ENCODE measurements around the gene CD58. TPM values are rescaled to one million over a fixed set of nuclear protein-coding genes. Genes with fewer than 3 reads are reported as not detected.

Gene CD58
- total RNA-seq, 1 donor from 2014 or later: 19.6 TPM

DNA sequence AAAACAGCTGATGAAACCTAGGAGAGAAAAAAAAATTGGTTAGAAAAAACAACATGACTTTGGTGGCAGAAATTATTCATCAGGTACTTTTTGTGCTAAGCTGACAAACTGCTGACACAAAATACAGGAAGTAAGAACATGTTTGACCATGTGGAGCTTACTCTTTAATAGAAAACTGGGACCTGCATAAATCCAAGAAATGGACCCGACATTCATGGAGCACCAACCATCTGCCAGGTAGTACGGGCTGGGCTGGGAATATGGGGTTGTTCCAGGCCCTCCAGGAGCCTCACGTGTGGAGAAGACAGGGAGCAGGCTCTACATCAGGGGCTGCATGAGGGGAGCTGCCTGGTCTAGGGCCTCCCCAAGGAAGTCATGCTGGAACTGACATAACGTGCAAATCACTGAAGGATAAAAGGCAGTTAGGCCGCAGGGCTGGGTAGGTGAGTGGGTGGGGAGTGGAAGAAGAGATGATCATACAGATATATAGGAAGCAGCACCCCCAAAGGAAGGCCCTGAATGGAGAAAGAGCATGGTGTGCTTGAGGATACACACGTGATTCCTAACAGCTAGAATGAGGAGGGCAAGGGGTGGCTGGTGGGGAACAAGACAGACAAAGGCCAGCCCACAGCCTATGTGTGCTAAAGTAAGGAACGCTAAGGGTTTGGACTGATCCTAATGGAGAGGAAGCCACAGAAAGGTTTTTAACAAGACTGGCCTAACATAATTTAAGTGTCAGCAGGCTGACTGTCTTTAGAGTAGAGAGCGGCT, 26.1 kb downstream of the CD58 start:
- peak in 1 of 2 donors; percentile 41 for DNase-seq (ENCODE audit: low read depth in 2 of 2)

DNA sequence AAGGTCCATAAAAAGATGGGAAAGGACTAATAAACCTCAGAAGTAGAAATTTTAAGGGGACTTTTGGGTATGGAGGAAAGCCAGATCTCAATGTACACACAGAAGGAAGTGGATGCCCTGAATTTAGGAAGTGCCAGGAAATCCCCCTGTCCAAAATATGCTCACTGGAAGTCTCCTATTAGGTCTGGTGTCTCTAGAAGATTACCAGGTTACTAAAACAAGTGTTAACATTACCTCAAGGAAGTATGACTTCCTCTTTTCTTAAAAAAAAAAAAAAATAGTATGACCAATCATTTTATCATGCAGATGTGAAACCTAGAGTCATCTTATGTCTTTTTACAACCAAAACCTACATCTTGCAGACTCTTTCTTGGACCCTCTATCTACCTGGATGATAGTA, 30.7 kb downstream of the CD58 start:
- DNase-seq (ENCODE audit: low read depth in 2 of 2): no peak

DNA sequence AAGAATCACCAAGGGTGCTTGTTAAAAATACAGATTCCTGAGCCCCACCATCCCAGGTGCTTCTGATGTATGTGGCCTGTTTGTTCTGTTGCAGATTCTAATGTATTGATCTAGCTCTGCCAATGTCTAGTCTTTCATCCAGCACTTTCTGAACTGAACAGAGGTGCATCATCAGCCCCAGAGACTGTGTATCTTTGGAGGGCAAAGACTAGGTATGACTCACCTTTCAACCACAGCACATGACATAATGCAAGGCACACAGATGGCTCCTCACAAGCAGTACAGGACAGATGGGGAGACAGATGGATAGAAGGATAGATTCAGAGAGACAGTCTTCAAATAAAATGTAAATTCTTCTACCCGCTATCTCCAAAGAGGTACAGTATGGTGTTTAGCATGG, 32.3 kb downstream of the CD58 start:
- DNase-seq (ENCODE audit: low read depth in 2 of 2): no peak

DNA sequence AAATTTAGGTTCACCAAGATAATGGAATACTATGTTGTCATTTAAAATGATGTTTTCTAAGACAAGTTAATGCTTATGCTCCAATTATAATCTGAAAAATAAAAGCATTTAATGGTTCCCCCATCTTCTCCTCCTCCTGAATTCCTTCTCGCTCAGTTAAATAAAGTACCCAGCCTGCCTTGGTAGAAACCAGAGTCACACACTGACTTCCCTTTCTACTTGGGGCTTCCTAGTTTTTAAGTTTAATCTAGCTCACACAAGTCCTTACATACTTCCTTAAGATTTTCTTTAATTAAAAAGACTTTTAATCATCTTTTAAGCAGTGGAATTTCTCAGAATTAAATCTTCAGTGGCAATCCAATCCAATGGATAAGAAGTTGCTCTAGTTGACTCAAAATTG, 32.9 kb downstream of the CD58 start:
- no peak for DNase-seq (ENCODE audit: low read depth in 2 of 2)

DNA sequence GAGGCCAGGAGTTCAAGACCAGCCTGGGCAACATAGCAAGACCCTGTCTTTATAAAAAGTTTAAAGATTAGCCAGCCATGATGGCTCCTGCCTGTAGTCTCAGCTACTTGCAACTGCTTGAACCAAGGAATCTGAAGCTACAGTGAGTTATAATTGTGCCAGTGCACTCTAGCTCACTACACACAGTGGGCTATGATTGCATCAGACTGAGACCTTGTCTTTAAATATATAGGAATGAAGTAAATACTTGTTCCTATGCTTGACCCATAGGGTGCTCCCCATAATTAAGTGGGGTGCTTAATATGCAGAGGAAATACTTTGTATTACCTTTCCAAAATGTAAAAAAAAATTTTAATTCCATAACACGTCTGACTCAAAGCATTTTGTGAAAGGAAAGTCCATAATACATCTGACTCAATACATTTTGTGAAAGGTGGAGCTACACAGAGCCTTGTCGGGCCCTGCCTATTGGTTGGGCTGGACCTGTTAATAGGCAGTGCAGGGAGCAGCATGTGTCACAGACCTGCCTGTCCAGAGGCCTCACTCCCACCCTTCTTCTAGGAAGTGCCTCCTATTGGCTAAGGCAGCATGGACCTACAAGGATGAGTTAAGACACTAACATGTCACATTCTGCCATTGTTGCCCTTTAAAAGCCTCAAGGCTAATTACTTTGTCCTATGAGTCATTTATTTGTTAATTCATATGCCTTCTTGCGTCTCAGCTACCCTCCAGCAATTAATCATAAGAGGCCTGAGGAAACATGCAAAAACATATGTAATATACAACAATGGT, 33.6 kb downstream of the CD58 start:
- no peak for DNase-seq (ENCODE audit: low read depth in 2 of 2)

DNA sequence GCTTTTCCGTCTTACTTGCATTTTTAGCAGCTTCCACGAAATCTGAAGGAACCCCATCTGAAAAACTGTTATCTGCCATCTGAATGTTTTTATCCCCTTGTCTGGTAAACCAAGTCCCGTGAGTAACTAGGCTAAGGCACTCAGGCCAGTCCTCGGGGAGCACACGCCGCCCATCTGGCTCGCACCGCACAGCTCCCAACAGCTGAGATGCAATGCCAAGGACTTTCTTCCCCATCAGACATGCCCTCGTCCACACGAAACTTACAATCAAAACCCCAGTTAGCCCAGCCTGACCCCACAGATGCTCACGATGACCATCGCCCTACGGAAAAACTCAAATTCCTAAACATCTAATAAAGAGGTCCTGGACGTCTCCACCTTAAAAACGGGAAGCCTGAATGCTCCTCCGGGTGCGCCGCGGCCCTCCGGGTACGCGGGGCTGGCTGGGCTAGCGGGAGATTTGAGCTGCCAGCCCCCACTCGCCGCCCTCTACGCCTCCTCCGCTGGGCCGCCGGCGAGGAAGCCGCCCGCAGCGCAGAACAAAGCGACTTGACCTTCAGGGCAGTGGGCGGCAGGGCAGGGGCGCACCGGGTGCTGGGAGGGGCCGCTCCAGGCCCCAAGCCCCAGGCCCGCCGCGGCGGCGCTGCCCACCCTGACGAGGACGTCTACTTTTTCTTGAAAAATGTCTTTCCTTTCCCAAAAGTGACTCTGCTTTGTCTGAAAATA, 36.6 kb downstream of the CD58 start:
- no peak for DNase-seq (ENCODE audit: low read depth in 2 of 2)

DNA sequence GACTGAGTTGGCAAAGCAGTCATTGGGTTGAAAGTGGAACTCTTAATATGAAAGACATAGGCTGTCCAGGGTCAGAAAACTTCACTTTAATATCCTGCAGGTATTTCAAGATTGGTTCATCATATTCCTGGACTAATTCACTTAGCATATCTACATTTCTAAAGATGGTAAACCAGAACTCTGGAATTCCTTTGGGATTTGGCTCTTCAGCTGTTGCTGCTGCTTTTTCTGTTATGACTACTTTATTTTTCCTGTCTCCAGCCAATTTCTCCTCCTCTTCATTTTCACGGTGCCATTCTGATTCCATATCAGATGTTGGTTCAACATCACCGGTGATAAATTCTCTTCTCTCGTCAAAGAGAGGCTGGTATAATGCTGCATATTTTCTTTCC, 37.4 kb downstream of the CD58 start:
- no peak for DNase-seq (ENCODE audit: low read depth in 2 of 2)

DNA sequence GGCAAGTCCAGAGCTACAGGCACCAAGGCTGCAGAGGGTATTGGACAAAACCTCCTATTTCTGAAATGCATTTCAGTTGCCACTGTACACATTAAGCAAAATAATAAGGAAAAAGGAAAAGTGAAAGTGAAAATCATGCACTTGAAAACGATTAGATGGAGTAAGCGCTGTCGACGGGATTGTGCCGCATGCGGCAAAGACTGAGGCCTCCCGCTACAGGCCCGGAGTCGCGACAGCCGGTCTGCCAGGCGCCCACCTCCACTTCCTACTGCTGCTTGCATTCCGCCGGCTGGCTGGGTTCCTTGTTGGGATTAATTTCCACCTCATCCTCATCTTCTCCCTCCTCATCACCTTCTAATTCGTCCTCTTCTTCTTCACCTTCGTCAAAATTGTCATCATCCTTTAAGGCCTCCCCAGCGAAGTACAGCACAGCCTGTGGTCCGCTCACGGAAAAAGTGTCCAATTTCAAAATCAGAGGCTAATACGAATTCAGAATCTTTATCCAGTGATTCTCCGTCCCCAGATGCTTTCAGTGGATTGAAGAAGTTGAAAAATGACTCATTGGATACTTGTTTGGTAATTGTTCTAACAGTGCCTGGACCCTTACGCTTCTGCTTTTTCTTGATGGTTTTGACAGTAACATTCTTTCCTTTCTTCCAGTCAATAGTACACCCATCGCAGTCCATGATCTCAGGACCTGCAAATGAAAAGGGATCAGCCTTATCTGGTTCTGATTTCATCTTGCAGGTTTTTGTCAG, 38.0 kb downstream of the CD58 start:
- DNase-seq (ENCODE audit: low read depth in 2 of 2): no peak

DNA sequence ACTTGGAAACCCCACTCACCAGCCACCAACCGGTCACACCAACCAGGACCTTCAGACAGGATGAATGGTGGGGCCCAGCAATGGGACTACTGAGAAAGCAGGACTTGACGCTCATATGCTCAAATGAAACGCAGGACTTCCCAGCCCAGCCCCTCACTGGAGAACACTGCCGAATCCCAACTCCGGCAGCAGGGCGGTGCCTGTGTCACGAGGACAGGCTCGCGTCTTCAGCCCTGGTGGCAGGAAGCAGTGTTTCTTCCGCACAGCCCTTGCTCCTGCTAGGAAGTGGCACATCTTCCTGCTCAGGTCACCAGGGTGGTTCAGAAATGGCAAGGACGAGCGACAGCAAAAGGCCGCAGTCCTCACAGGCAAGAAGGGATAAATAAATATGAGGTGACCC, 38.9 kb downstream of the CD58 start:
- no peak for DNase-seq (ENCODE audit: low read depth in 2 of 2)

DNA sequence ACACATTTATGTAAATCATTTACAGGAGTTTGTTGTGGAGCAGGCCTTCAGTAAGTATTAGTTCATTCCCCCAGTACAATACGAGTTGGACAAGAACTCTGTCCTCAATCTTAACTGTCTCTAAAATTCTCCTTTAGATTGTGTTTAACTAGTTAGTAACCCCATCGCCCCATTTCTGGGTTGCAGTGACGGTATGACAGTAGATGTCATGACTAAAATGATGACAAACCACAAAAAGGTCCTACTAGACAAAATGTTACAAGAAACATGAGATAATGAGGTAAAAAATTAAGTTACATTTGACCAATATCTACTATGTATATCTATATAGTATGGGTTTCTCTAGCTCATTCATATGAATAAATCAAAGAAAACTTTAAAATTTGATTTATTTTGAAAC, 41.1 kb downstream of the CD58 start:
- no peak for DNase-seq (ENCODE audit: low read depth in 2 of 2)

DNA sequence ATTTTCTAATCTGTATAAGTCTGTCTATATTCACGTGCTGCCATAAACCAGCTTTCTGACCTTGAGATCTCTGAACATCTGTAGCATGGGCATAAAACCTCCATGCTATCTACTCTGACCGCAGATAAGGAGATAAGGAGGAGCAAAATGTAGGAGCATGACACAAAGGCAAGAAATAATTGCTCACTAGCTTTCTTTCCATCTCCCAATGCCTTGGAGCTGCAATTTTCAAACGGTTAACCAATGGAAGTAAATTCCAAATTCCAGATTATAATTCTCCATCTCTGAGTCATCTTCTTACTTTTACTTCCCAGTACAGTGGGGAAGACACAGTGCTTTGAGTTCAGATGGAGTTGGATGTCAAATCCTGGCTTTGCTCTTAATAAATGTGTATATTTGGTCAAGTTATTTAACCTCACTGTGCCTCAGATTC, 41.6 kb downstream of the CD58 start:
- DNase-seq (ENCODE audit: low read depth in 2 of 2): no peak

DNA sequence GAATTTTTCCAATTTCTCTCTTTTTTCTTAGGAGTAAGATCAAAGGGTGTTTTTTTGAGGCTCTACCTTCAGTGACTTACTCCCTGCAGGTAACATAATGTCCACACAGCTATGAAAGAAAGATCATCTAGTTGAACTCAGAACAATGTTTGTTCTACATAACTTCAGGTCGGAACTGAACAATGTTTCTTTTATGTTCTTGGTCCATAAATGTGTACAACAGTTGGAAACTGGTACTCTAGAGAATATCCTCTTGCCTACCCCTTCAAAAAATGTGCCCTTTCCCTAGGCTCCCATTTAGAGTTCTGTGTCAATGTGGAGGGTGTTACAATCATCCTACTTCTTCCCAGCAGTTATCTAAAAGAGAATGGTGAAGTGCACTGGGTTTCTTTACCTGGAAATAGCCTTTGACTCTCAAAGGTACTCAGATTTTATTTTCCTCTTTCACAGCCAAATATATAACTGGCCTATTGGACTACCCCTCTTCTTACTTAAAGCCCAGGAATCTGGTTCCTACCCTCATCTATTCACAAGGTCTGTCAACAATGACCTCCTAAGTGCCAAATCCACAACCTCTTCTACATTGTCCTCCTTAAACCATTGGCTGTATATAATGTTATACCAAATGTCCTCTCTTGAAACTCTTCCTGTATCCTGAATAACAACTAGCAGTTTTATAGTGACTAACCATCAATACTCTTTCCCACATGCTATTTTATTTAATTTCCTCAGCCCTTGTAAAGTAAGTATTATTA, 42.3 kb downstream of the CD58 start:
- DNase-seq (ENCODE audit: low read depth in 2 of 2): no peak

DNA sequence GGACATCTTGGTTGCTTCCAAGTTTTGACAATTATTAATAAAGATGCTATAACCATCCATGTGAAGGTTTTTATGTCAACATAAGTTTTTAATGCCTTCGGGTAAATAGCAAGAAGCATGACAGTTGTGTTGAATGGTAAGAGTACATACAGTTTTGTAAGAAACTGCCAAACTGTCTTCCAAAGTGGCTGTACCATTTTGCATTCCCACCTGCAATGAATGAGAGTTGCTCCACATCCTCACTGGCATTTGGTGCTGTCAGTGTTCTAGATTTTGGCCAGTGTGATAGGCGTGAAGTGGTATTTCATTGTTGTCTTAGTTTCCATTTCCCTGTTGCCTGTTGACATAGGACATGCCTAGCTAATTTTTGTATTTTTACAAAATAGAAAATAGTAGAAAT, 45.4 kb downstream of the CD58 start:
- no peak for DNase-seq (ENCODE audit: low read depth in 2 of 2)

DNA sequence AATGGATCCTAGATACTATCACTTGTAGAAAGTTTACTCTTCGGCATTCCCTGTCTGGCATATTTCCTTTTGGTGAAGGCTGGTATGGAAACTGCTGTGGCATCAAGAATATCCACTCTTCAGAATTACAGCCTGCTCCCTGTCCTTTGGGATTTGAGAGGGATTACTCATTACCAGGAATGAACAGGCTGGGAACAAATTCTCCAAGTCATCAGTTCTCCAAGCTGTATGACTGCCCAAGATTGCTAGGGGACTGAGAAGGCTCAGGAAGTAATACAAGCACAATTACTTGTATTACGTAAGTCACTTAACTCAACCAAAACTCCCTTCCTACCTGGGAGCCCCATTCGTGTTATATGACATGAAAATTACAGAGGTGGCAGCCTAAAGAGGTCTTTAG, 49.6 kb downstream of the CD58 start:
- no peak for DNase-seq (ENCODE audit: low read depth in 2 of 2)

DNA sequence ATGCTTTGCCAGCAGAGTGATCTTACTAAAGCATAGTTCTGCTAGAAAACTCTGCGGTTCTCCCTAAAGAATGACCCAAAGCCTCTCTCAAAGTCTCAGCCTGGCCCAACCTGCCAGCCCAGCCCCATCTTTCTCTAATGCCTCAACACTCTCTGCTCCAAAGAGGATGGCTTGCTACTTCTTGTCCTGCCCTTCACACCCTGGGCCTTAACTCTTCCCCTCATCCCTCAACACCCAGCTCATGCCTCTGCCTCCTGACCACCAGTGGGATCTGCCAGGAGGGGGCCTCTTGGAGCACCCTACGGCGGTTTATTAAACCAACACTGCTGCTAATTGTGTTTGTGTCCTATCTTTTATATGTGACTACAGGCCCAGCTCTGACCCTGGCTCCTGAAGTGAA, 52.4 kb downstream of the CD58 start:
- no peak for DNase-seq (ENCODE audit: low read depth in 2 of 2)

DNA sequence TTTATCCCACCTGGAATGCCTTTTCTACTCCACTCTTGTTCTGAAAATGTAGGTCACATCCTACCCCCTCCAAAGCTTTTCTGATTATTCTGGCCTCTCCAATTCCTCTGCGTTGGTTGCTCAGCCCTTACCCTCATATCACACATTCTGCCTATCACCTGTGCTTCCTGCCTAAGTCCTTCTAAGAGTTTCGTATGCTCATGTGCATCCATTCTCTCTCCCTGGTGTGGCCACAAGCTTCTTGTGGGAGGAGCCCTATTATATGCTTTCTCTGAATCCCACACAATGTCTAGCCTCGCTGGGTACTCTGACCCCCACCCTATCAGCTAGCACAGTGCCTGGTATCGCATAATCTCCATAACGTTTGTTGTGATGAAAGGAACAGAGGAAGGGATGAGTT, 54.2 kb downstream of the CD58 start:
- DNase-seq (ENCODE audit: low read depth in 2 of 2): no peak

DNA sequence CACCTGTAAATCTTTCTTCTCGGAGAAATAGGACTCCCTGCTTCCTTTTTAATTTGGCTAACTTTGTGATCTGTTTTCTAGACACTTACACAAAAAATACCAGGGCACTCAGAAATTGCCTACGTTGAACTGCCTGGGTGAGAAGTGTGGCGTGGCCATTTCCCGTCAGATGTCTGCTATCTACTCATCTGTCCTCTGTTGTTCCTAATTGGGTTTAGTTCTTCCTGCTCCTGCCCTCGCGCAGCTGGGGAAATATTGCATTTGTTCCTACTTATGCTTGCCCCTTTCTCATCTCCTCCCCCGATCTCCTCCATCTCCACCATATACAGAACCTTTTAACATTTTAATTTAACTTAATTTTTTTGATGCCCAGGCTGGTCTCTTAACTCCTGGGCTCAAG, 55.1 kb downstream of the CD58 start:
- DNase-seq (ENCODE audit: low read depth in 2 of 2): no peak

DNA sequence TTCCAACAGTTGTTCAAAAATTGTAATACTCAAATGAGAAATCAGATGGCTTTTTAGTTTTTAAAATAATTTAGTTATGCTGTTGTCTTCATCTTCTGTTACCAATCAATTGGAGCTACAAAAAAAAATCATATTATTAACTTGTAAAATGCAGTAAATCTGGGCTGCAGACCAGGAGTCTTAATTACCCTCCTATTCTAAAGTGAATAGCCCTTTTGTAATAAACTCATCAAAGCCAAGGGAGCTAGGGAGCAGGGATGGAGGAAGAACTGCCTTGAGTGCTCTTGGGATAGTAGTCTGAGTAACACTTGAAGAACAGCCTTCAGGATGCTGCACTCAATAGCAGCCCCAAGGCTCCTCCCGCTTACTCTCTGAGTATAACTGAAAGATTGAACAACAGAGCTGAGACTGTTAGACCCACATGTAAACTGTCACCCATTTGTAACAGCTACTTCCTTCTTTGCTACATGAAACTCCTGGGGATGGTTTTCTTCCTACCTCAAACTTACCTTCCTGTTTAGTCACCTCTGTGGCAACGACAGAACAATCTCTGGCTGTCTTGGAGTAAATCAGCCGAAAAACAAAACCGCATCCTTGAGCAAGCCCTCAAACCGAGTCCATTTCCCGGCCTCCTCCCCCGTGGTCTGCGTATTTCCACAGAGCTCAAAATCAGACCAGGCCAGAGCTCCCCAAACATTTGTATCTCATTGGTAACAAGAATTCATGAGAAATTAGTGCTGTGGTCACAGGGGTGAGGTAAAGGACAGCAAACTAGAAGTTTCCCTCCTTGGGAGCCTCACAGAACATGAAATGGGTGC, 55.9 kb downstream of the CD58 start:
- DNase-seq (ENCODE audit: low read depth in 2 of 2): no peak

DNA sequence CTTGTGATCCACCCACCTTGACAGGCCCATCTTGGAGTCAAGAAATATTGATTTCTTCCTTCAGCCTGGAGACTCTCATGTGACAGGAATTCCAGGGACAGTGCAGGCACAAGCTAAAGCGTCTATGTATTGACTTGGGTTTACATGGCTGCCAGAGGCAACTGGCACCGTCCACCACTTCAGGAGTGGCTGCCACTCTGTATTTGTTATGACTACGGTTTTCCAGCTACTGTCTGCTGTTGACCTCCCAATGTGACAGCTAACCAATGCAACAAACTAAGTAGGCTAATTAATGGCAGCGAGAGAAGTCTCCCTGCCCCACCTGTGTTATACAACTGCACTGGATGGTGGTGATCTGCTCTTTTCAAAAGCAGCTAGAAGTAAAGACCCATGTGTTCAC, 56.9 kb downstream of the CD58 start:
- no peak for DNase-seq (ENCODE audit: low read depth in 2 of 2)

DNA sequence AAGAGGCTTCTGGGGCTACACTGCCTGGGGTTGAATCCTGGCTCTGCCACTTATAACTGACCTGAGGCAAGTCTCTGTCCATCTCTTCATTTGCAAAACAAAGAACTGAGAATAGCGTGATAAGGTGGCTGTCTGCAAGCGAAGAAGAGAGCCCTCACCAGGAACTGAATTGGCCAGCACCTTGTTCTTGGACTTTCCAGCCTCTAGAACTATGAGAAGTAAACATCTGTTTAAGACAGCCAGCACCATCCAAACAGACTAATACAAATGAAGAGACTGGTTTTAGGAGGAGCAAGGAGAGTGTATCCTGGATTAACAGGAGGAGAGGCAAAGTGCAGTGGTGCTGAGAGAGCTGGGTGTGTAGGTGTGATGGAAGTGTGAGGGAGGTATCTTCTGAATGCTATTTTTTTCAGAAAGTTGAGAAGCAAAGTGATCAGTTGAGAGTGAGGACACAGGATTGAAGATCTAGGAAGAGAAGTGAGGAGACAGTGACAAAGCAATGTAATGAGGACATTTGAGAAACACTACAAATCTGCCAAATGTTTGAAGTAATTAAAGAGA, 59.3 kb downstream of the CD58 start:
- no peak for DNase-seq (ENCODE audit: low read depth in 2 of 2)
